ENCODE data around the gene SLC35F3. TPM values are rescaled to one million over a fixed set of nuclear protein-coding genes. Genes with fewer than 3 reads are reported as not detected.

SLC35F3 gene
- total and polyA plus RNA-seq, 12 donors = 0.12 to 3.2 (median 0.46) TPM

DNA sequence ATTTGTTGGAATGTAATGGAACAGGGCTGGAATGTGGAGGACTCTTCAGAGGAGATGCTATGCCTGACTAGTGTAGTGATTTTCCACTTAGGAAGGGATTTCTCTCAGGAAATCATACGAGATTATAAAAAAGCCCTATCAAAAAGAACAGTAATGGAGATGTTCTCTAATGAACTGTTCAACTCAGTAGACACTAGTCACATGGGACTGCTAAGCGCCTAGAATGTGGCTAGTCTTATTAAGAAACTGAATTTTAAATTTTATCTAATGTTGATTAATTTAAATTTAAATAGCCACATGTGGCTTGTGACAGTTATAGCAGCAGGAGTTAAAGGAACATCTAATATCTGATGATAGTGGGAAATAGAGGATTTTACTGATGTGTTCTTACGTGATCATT is 94.0 kb downstream of the SLC35F3 start:
- TF ChIP-seq, protein P1, sequence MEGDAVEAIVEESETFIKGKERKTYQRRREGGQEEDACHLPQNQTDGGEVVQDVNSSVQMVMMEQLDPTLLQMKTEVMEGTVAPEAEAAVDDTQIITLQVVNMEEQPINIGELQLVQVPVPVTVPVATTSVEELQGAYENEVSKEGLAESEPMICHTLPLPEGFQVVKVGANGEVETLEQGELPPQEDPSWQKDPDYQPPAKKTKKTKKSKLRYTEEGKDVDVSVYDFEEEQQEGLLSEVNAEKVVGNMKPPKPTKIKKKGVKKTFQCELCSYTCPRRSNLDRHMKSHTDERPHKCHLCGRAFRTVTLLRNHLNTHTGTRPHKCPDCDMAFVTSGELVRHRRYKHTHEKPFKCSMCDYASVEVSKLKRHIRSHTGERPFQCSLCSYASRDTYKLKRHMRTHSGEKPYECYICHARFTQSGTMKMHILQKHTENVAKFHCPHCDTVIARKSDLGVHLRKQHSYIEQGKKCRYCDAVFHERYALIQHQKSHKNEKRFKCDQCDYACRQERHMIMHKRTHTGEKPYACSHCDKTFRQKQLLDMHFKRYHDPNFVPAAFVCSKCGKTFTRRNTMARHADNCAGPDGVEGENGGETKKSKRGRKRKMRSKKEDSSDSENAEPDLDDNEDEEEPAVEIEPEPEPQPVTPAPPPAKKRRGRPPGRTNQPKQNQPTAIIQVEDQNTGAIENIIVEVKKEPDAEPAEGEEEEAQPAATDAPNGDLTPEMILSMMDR (IDR thresholded peaks at IDR 0.05) = no peak
- TF ChIP-seq POLR2A (IDR thresholded peaks at IDR 0.05) = no peak
- intact Hi-C loops (cut with DNase I) = no loop called here
- Histone ChIP-seq H3K36me3 (replicated peaks in 1 of 2) (no peaks in the 10 kb centered on the region), H3K27me3 (no peaks in the 10 kb centered on the region), H3K4me1 (replicated peaks in 1 of 2) (no peaks in the 10 kb centered on the region), H3K27ac (no peak overlapping the region), H3K4me3 (no peak overlapping the region), H3K9me3 (replicated peaks in 1 of 3) (no peaks in the 10 kb centered on the region)
- no peak for DNase-seq
- 74 to 89% (median 80%) methylated on average over 3 of the region's 3 CpGs for WGBS, 4 donors

DNA sequence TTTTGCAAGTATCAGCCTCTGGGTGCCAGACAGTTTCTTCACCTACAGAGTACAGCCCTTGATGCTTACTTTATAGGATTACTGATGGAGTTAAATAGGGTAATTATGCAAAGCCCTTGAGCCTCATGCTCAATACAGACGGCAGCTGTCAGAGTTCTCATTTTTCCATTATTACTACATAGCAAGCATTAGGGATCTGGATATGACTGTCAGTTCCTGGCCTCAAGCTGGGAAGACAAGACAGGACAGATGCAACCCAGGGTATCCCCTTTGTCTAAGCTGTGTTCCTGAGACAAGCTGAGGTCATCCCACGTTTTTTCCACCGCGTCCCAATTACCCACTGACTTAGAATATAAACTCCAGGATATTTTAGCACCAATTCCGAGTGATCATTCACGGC is 94.4 kb downstream of the SLC35F3 start:
- intact Hi-C loops (cut with DNase I) = no loop called here
- Histone ChIP-seq H3K4me1 (replicated peaks in 1 of 2) (no peaks in the 10 kb centered on the region), H3K9me3 (replicated peaks in 1 of 3) (no peaks in the 10 kb centered on the region), H3K36me3 (replicated peaks in 1 of 2) (no peaks in the 10 kb centered on the region), H3K4me3 (no peak overlapping the region), H3K27me3 (no peaks in the 10 kb centered on the region), H3K27ac (no peak overlapping the region)
- no peak for DNase-seq
- TF ChIP-seq POLR2A (IDR thresholded peaks at IDR 0.05) = no peak
- TF ChIP-seq, protein P1 (IDR thresholded peaks at IDR 0.05) = no peak
- WGBS, 4 donors = 77 to 82% (median 81%) methylated on average over 6 of the region's 6 CpGs

- DNase-seq = no peak
- no peak overlapping the region for H3K4me3 ChIP-seq
- H3K36me3 ChIP-seq (replicated peaks in 1 of 2) = no peaks in the 10 kb centered on the region
- H3K27ac ChIP-seq = no peak overlapping the region
- H3K4me1 ChIP-seq (replicated peaks in 1 of 2) = no peaks in the 10 kb centered on the region
- WGBS, 4 donors = 51 to 66% (median 58%) methylated on average over 5 of the region's 5 CpGs
- intact Hi-C loops (cut with DNase I) = no loop called here
- no peaks in the 10 kb centered on the region for H3K9me3 ChIP-seq (replicated peaks in 1 of 3)
- TF ChIP-seq, protein P1 (IDR thresholded peaks at IDR 0.05) = no peak
- TF ChIP-seq POLR2A (IDR thresholded peaks at IDR 0.05) = no peak
- H3K27me3 ChIP-seq = no peaks in the 10 kb centered on the region
Measured at GRCh38 chr1:234000557-234001041, 96.1 kb downstream of the SLC35F3 start.

DNA sequence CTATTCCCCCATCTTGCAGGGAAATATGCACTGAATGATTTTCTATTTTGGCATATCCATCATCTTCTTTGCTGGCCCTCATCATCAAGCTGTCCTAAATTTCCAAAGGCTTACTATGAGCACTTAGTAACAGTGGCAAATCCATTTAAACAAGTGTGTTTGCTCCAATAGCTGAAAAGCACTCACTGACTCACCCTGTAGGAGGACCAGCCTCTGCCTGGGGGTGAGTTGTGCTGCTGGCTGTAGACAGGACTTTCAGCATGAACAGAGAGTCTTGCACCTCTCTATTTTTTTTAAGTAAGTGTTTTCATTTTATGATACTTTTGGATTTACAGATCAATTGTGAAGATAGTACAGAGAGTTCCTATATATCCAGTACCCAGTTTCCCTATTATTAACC is 97.3 kb downstream of the SLC35F3 start:
- H3K9me3 ChIP-seq (replicated peaks in 1 of 3) = no peaks in the 10 kb centered on the region
- no peaks in the 10 kb centered on the region for H3K36me3 ChIP-seq (replicated peaks in 1 of 2)
- intact Hi-C loops (cut with DNase I) = no loop called here
- no peaks in the 10 kb centered on the region for H3K27me3 ChIP-seq
- no peak overlapping the region for H3K27ac ChIP-seq
- TF ChIP-seq POLR2A (IDR thresholded peaks at IDR 0.05) = no peak
- TF ChIP-seq, protein P1 (IDR thresholded peaks at IDR 0.05) = no peak
- H3K4me1 ChIP-seq (replicated peaks in 1 of 2) = no peaks in the 10 kb centered on the region
- DNase-seq = no peak
- H3K4me3 ChIP-seq = no peak overlapping the region

Measured in adrenal gland (tissue), 12 donors.